GM13976 (cell line): Measurements from ENCODE around the gene CEBPG.

Experiments used
- DNase-seq: peaks from one replicate; pipeline ENCODE4 v3.0.0; 2012; ENCODE audit warnings: low spot score
- in situ Hi-C: fragments of 300-500 bp; cut with MboI; formaldehyde crosslinking; loops from one replicate; pipeline ENCODE4 v1.12.0; 2022; ENCODE audit warnings: low sequenced_read_pairs, mixed read lengths, inconsistent platforms; ENCODE audit not compliant: unreplicated experiment
- TF ChIP-seq, protein P1 (sequence below): IDR thresholded peaks from 2 replicates; pipeline ENCODE4 v1.5.1; 2012; ENCODE audit warnings: borderline replicate concordance, mild to moderate bottlenecking; ENCODE audit not compliant: insufficient read depth; ENCODE audit errors: extremely low read depth, missing control alignments, control extremely low read depth

The CEBPG gene

DNA sequence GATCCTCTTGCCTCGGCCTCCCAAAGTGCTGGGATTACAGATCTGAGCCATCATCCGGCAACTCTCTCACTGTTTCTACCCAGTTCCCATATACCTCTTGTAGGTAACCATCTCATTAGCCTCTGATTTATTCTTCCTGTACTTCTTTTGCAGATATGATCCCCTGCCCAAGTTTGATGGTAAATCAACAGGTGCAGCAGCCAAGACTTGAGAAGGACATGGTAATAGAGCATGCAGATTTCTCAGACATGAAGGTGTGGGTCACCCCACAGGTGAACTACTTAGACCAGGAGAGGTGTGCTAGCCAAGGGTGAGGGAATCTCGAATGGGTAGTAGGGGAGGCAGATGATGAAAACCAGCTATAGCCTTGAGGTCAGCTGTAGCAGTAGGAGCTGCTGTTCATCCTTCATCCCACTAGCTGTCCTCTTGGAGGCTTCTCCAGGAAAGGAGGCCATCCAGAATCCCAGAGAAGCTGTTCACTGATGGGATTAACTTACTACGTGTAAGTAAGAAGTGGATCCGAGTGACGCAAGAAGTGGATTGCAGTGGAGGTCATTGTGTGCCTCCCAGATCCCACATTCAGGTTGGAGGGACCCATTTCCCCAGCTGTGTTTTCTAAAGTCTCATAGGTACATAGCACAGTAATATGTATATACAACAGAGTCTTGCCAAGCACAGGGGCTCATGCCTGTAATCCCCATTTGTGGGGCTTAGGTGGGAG lies 10.8 kb upstream of the CEBPG start:
- DNase-seq, result no peak
- TF ChIP-seq, protein P1, sequence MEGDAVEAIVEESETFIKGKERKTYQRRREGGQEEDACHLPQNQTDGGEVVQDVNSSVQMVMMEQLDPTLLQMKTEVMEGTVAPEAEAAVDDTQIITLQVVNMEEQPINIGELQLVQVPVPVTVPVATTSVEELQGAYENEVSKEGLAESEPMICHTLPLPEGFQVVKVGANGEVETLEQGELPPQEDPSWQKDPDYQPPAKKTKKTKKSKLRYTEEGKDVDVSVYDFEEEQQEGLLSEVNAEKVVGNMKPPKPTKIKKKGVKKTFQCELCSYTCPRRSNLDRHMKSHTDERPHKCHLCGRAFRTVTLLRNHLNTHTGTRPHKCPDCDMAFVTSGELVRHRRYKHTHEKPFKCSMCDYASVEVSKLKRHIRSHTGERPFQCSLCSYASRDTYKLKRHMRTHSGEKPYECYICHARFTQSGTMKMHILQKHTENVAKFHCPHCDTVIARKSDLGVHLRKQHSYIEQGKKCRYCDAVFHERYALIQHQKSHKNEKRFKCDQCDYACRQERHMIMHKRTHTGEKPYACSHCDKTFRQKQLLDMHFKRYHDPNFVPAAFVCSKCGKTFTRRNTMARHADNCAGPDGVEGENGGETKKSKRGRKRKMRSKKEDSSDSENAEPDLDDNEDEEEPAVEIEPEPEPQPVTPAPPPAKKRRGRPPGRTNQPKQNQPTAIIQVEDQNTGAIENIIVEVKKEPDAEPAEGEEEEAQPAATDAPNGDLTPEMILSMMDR, result no peak
- in situ Hi-C loops, result no loop called here

DNA sequence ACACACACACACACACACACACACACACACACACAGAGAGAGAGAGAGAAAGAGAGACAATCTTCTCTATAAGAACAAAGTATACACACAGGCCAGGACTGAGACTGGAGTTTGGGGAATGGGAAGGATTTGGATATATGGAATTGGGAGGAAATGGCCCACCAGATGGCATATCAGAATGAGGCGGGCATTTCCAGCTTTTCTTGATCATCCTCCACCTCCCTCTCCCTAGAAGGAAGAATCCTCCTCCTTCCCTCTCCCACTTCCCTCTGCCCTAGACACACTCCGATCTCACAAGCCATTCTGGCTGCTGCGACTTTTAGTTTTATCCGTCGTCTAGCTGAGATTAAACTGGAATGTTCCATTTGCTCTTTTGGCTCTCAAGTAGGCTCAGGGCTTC lies 10.0 kb upstream of the CEBPG start:
- in situ Hi-C loops, result no loop called here
- no peak for DNase-seq
- TF ChIP-seq, protein P1, result no peak

DNA sequence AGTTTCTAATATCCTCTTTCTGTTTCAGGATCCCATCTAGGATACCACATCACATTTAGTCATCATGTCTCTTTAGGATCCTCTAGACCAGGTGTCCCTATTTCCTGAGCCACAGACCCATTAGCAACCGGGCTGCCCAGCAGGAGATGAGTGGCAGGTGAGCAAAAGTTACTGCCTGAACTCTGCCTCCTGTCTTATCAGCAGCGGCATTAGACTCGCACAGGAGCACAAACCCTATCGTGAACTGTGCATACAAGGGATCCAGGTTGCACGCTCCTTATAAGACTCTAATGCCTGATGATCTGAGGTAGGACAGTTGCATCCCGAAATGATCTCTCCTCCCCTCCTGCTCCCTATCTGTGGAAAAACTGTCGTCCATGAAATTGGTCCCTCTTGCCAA lies 7.8 kb upstream of the CEBPG start:
- TF ChIP-seq, protein P1, result no peak
- in situ Hi-C loops, result no loop called here
- DNase-seq, result no peak

DNA sequence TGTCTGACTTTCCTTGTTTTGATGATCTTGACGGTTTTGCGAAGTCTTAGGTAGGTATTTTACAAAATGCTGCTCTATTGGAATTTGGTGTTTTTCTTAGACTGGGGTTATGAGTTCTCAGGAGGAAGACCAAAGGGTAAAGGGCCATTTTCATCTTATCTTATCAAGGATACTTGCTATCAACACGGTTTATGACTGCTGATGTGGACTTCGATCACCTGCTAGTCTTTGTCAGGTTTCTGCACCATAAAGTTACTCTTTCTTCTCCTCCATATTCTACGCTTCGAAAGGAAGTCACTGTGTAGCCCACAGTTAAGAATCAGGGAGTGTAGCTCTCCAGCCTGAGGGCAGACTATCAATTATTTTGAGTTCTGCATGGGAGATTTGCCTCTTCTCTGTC lies 7.4 kb upstream of the CEBPG start:
- DNase-seq, result no peak
- TF ChIP-seq, protein P1, result no peak
- in situ Hi-C loops, result no loop called here

DNA sequence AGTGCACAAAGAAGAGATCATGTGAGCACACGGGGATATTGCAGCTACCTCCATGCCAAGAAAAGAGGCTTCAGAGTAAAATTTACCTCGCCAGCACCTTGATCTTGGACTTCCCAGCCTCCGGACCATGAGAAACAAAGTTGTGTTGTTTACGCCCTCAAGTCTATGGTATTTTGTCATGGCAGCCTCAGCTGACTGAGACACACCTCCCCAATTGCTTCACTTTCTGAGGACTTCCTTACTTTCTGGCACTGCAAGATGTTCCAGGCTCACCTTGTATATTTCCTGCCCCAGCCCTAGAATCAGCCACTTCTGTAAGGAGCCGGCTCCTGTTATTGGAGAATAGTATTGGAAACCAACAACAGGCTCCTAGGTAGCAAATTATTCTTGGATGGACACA lies 6.6 kb upstream of the CEBPG start:
- TF ChIP-seq, protein P1, result no peak
- in situ Hi-C loops, result no loop called here
- no peak for DNase-seq

DNA sequence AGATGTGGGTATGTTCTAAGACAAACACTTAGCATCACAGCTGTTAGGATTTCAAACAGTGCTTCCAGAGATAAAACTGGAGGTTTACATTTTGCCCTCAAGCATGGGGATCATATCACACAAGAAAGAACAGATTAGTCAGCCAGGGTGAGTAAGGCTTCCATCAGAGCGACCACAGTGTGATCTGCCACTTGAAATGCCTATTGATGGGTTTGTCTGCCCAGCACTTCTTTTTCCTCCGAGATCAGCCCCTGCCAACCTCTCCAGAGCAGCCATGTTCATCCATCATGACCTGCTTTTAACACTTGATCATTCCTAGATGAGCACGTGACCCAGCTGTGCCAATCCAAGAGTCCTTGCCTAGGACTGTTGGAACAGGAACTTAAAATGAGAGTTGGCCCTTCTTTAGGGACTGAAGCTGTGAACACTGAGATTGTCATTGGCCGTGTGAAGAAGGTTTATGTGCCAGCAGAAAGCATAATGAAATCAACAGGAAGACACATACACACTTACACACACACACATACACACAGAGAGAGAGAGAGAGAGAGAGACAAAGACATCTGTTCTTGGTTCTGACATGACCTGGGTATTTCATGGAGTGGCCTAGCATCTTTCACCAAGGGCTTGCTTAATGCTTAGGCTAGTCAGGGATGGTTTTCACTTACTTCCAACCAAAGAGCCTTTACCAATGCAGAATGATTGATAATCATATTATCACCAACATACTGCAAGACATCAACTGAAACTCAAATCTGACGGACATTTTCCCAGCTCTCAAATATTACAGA lies 5.2 kb upstream of the CEBPG start:
- DNase-seq, result no peak
- in situ Hi-C loops, result no loop called here
- TF ChIP-seq, protein P1, result no peak
